ENCODE results near the gene FGFR4.

- peak; percentile 43 to 46 for TF ChIP-seq CTCF (conservative IDR thresholded peaks at IDR 0.05 in 1 of 2, IDR thresholded peaks at IDR 0.05 in 1 of 2; ENCODE audit: low read depth in 1 of 2, low read length in 2 of 2)
- TF ChIP-seq EZH2 (IDR thresholded peaks at IDR 0.05; ENCODE audit: low read length, missing control alignments) = peak; percentile 28
Observed at GRCh38 chr5:177086654-177087397, at the start of gene FGFR4.

Data from fibroblast of lung (primary cell).